Smooth muscle cell of the pulmonary artery (primary cell): ENCODE data around the gene FAM20C. TPM values are rescaled to one million over a fixed set of nuclear protein-coding genes. Genes with fewer than 3 reads are reported as not detected.

ENCODE experiments used
- total RNA-seq: library from RNA; depleted of rRNA; stranded (reverse); fragments of >200 nt; gene quantifications from 2 replicates; pipeline ENCODE4 v1.2.3, GENCODE V29; 2014

The FAM20C gene
- 72.9 and 256 TPM in 2 replicates for total RNA-seq

DNA sequence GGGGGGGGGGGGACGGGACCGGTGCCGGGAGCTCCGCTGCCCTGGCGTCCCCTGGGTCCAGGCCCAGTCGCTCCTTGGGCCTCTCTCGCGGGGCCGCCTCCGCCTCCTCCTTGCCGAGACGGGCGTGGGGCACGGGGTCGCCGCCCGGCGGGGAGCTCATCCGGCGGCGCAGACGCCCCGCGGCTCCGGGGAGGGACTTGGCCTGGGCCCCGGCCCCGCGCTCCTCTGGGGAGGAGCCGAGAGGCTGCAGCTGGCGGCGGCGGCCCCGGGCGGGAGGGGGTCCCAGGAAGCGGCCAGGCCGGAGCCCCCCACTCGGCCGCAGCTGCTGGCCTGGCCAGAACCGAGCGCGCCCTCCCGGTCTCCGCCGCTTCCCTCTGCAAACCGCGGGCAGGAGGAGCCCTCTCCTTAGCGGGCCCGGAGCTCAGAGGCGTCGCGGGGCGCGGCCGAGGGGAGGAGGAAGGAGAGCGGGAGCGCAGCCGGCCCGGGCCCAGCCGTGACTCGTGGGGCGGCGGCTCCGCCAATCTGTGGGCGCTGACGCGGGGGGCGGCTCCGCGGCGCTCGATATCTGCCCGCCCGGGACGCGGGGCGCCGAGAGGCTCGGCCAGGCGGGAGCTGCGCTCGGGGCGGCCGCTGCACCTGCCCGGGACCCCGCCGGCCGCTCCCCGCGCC is at the start of gene FAM20C:
TSS of gene FAM20C (plus strand) at position 591 of the 669 bp plus-strand sequence. CDS start 629 bp downstream, outside the sequence.

DNA sequence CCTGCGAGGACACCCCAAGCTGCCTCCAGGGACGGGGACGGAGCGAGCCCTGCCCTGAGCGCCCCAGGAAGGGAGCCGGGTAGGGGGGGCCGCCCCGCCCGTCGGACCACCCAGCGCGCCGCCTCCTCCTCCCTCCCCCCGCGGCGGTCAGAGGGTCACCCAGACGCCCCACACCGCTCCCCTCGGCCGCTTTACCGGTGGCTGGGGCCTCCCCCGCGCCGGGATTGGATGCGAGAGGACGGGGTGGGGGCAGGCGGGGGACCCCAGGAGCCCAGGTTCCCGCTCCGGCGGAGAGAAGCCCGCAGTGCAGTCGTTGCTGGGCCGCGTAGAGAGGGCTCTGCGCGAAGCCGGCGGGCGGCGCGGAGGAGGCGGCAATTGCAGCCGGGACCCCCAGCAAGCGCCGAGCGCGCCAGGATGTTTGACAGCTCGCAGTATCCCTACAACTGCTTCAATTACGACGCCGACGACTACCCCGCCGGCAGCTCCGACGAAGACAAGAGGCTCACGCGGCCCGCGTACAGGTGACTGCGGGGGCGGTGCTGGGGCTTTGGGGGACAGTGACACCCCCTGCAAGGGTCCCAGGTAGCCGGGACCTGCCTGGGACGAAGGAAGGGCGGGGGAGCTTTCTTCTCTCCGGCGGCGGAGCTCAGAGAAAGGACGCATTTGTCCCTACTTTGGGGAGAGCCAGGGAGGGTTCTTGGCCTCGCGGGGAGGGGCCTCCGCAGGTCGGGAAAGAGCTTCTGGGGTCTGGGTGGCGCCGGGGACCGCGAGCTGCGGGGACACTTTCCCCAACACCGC is 97.6 kb downstream of the FAM20C start, which contains the start of gene FOXL3:
TSS of gene FOXL3 (plus strand) at position 415 of the 798 bp plus-strand sequence. CDS start at position 415, 0 bp downstream.

Other genes with a start within 250 kb of the FAM20C start
- gene FOXL3, start 97.6 kb downstream of the FAM20C start, total RNA-seq = not detected in 2 replicates